ENCODE results near the gene MYBBP1A. TPM values are rescaled to one million over a fixed set of nuclear protein-coding genes. Genes with fewer than 3 reads are reported as not detected.
"Not testable (repeated sequence)": the region's sequence is repeated elsewhere in the genome, so short reads cannot be mapped to it uniquely, and the experiment has no call there.

MYBBP1A gene
- 10 to 100 TPM; 37.1 to 71.2 (median 54.4) TPM for total RNA-seq
- polyA plus RNA-seq = 10 to 100 TPM; 24.7 to 48.6 (median 35.5) TPM
- long read RNA-seq, donor 1, full-length matches to known transcripts = 6 of 6 reads
- long read RNA-seq, donor 1, partial matches to known transcripts = 0 of 6 reads
- long read RNA-seq, donor 1, other reads (novel, unspliced or antisense) = 0 of 6 reads
- long read RNA-seq, donor 2, full-length matches to known transcripts = 4 of 4 reads
- long read RNA-seq, donor 2, partial matches to known transcripts = 0 of 4 reads
- long read RNA-seq, donor 2, other reads (novel, unspliced or antisense) = 0 of 4 reads

GRCh38 chr17:4554997-4555799 lies at the start of gene MYBBP1A:
TSS of gene MYBBP1A (minus strand) at chr17:4555384. CDS start at chr17:4555324, 60 bp downstream.
- peak; percentile 90 to 92 (median 91) for TF ChIP-seq POLR2AphosphoS5 (IDR thresholded peaks at IDR 0.05)
- TF ChIP-seq POLR2A (IDR thresholded peaks at IDR 0.05) = no peak
- TF ChIP-seq, protein P1, sequence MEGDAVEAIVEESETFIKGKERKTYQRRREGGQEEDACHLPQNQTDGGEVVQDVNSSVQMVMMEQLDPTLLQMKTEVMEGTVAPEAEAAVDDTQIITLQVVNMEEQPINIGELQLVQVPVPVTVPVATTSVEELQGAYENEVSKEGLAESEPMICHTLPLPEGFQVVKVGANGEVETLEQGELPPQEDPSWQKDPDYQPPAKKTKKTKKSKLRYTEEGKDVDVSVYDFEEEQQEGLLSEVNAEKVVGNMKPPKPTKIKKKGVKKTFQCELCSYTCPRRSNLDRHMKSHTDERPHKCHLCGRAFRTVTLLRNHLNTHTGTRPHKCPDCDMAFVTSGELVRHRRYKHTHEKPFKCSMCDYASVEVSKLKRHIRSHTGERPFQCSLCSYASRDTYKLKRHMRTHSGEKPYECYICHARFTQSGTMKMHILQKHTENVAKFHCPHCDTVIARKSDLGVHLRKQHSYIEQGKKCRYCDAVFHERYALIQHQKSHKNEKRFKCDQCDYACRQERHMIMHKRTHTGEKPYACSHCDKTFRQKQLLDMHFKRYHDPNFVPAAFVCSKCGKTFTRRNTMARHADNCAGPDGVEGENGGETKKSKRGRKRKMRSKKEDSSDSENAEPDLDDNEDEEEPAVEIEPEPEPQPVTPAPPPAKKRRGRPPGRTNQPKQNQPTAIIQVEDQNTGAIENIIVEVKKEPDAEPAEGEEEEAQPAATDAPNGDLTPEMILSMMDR (IDR thresholded peaks at IDR 0.05 in 8 of 11, conservative IDR thresholded peaks at IDR 0.05 in 3 of 11) = peak in 7 of 11 experiments; percentile 11 to 51 (median 48)

GRCh38 chr17:4604736-4605135 lies 49.6 kb upstream of the MYBBP1A start:
- peaks cover 0 to 38% (median 15%) of the 10 kb centered on the region in 6 donors for H3K4me1 ChIP-seq
- H3K4me3 ChIP-seq; intact Hi-C loops (cut with DNase I; ENCODE audit: low total_unique reads); DNase-seq; H3K9me3 ChIP-seq; H3K36me3 ChIP-seq: not testable (repeated sequence)
- peaks cover 0 to 17% (median 0%) of the 10 kb centered on the region in 7 donors for H3K27me3 ChIP-seq (replicated peaks in 1 of 7)
- peak overlapping the region in 2 of 8 donors; percentile 5 to 28 for H3K27ac ChIP-seq
- WGBS, 5 donors = 88 to 96% (median 91%) methylated on average over 11 of the region's 11 CpGs

More at GRCh38 chr17:4554997-4555799, at the start of gene MYBBP1A:
- H3K36me3 ChIP-seq = peaks cover 3 to 39% (median 35%) of the 10 kb centered on the region in 6 donors
- H3K27me3 ChIP-seq (replicated peaks in 1 of 7) = no peaks in the 10 kb centered on the region
- H3K9me3 ChIP-seq = no peaks in the 10 kb centered on the region
- peak within 1 kb of the TSS; percentile 72 to 100 (median 96) for H3K4me3 ChIP-seq
- intact Hi-C loops (cut with DNase I; ENCODE audit: low total_unique reads) = no loop called here
- 0 to 1% (median 0%) methylated on average over 42 to 69 of the region's 69 CpGs for WGBS, 5 donors
- H3K4me1 ChIP-seq = peaks cover 11 to 43% (median 27%) of the 10 kb centered on the region in 6 donors
- H3K27ac ChIP-seq = peak within 1 kb of the TSS; percentile 71 to 95 (median 90)
- DNase-seq = peak; percentile 100

GRCh38 chr17:4604111-4604644 lies 49.0 kb upstream of the MYBBP1A start:
- WGBS, 5 donors = 78 to 93% (median 81%) methylated on average over 15 to 18 of the region's 18 CpGs
- H3K36me3 ChIP-seq = no peaks in the 10 kb centered on the region
- H3K9me3 ChIP-seq = no peaks in the 10 kb centered on the region
- H3K4me3 ChIP-seq = no peak overlapping the region
- peak; percentile 71 for DNase-seq
- H3K27me3 ChIP-seq (replicated peaks in 1 of 7) = peaks cover 0 to 23% (median 0%) of the 10 kb centered on the region in 7 donors
- TF ChIP-seq POLR2A (IDR thresholded peaks at IDR 0.05) (no peak), POLR2AphosphoS5 (IDR thresholded peaks at IDR 0.05) (no peak)
- TF ChIP-seq, protein P1 (IDR thresholded peaks at IDR 0.05 in 8 of 11, conservative IDR thresholded peaks at IDR 0.05 in 3 of 11) = no peak
- H3K27ac ChIP-seq = peak overlapping the region in 2 of 8 donors; percentile 5 to 28
- intact Hi-C loops (cut with DNase I; ENCODE audit: low total_unique reads) = no loop called here
- H3K4me1 ChIP-seq = peaks cover 0 to 44% (median 18%) of the 10 kb centered on the region in 6 donors

GRCh38 chr17:4602041-4602440 lies 46.9 kb upstream of the MYBBP1A start:
- peaks cover 0 to 30% (median 3%) of the 10 kb centered on the region in 7 donors for H3K27me3 ChIP-seq (replicated peaks in 1 of 7)
- H3K4me1 ChIP-seq = peaks cover 0 to 27% (median 8%) of the 10 kb centered on the region in 6 donors
- TF ChIP-seq, protein P1 (IDR thresholded peaks at IDR 0.05 in 8 of 11, conservative IDR thresholded peaks at IDR 0.05 in 3 of 11) = no peak
- no peak for TF ChIP-seq POLR2A (IDR thresholded peaks at IDR 0.05)
- no peak for TF ChIP-seq POLR2AphosphoS5 (IDR thresholded peaks at IDR 0.05)
- no peaks in the 10 kb centered on the region for H3K36me3 ChIP-seq
- no peak overlapping the region for H3K27ac ChIP-seq
- no peak for DNase-seq
- WGBS, 5 donors = 81 to 93% (median 89%) methylated on average over 5 of the region's 5 CpGs
- intact Hi-C loops (cut with DNase I; ENCODE audit: low total_unique reads) = no loop called here
- H3K9me3 ChIP-seq = no peaks in the 10 kb centered on the region
- H3K4me3 ChIP-seq = no peak overlapping the region
